ENCODE results near the gene PCBP3. TPM values are rescaled to one million over a fixed set of nuclear protein-coding genes. Genes with fewer than 3 reads are reported as not detected.
"Not testable (repeated sequence)": the region's sequence is repeated elsewhere in the genome, so short reads cannot be mapped to it uniquely, and the experiment has no call there.

Gene PCBP3
- polyA plus RNA-seq, 1 donor from 2014 or later: 1.7 TPM

- H3K79me2 ChIP-seq (replicated peaks; ENCODE audit: insufficient read depth, low read length): no peaks in the 10 kb centered on the region
- TF ChIP-seq CTCF (IDR thresholded peaks at IDR 0.05; ENCODE audit: poor library complexity, severe bottlenecking) (no peak), MXI1 (conservative IDR thresholded peaks at IDR 0.05; ENCODE audit: poor library complexity, severe bottlenecking) (no peak)
- no peaks in the 10 kb centered on the region for H3K36me3 ChIP-seq (ENCODE audit: insufficient read depth, low read length)
- no peaks in the 10 kb centered on the region for H3K9me3 ChIP-seq (ENCODE audit: low read length)
- no peak overlapping the region for H3K27ac ChIP-seq (ENCODE audit: low read length)
- H3F3A ChIP-seq (ENCODE audit: insufficient read depth, low read length, poor library complexity, severe bottlenecking): no peaks in the 10 kb centered on the region
- H3K9me2 ChIP-seq (ENCODE audit: insufficient read depth, low read length): no peaks in the 10 kb centered on the region
- no peak overlapping the region for H3K4me2 ChIP-seq (ENCODE audit: low read length)
- no peak overlapping the region for H2AFZ ChIP-seq (ENCODE audit: low read depth, low read length)
- no peaks in the 10 kb centered on the region for H4K20me1 ChIP-seq (ENCODE audit: insufficient read depth)
- H3K4me3 ChIP-seq (ENCODE audit: low read length): no peak overlapping the region
- no peak overlapping the region for H3K9ac ChIP-seq (ENCODE audit: low read length)
- no peaks in the 10 kb centered on the region for H3K27me3 ChIP-seq (ENCODE audit: insufficient read depth, low read depth, low read length)
Observed at GRCh38 chr21:45607021-45607908, 36.3 kb upstream of the PCBP3 start.

- Histone ChIP-seq H3K27me3 (ENCODE audit: insufficient read depth, low read depth, low read length) (no peaks in the 10 kb centered on the region), H3K9ac (ENCODE audit: low read length) (no peak overlapping the region), H2AFZ (ENCODE audit: low read depth, low read length) (no peak overlapping the region), H3F3A (ENCODE audit: insufficient read depth, low read length, poor library complexity, severe bottlenecking) (no peaks in the 10 kb centered on the region), H3K27ac (ENCODE audit: low read length) (no peak overlapping the region), H4K20me1 (ENCODE audit: insufficient read depth) (no peaks in the 10 kb centered on the region), H3K36me3 (ENCODE audit: insufficient read depth, low read length) (no peaks in the 10 kb centered on the region), H3K9me3 (ENCODE audit: low read length) (no peaks in the 10 kb centered on the region), H3K4me2 (ENCODE audit: low read length) (no peak overlapping the region), H3K4me3 (ENCODE audit: low read length) (no peak overlapping the region), H3K9me2 (ENCODE audit: insufficient read depth, low read length) (no peaks in the 10 kb centered on the region), H3K79me2 (replicated peaks; ENCODE audit: insufficient read depth, low read length) (no peaks in the 10 kb centered on the region)
- TF ChIP-seq CTCF (IDR thresholded peaks at IDR 0.05; ENCODE audit: poor library complexity, severe bottlenecking) (no peak), REST (IDR thresholded peaks at IDR 0.05; ENCODE audit: borderline replicate concordance) (no peak), TAF1 (IDR thresholded peaks at IDR 0.05; ENCODE audit: low read depth) (no peak), RAD21 (conservative IDR thresholded peaks at IDR 0.05) (no peak), POLR2AphosphoS5 (IDR thresholded peaks at IDR 0.05) (no peak), SMC3 (conservative IDR thresholded peaks at IDR 0.05; ENCODE audit: poor library complexity) (no peak)
Observed at GRCh38 chr21:45607909-45608295, 35.6 kb upstream of the PCBP3 start.

GRCh38 chr21:45608747-45609470 lies 34.6 kb upstream of the PCBP3 start:
- not testable (repeated sequence) for H3K79me2 ChIP-seq (replicated peaks; ENCODE audit: insufficient read depth, low read length); H3K9ac ChIP-seq (ENCODE audit: low read length); H3K9me3 ChIP-seq (ENCODE audit: low read length); H3K4me3 ChIP-seq (ENCODE audit: low read length); H3K9me2 ChIP-seq (ENCODE audit: insufficient read depth, low read length); H3K27ac ChIP-seq (ENCODE audit: low read length); H3F3A ChIP-seq (ENCODE audit: insufficient read depth, low read length, poor library complexity, severe bottlenecking); H3K36me3 ChIP-seq (ENCODE audit: insufficient read depth, low read length); H3K4me2 ChIP-seq (ENCODE audit: low read length); H4K20me1 ChIP-seq (ENCODE audit: insufficient read depth); H3K27me3 ChIP-seq (ENCODE audit: insufficient read depth, low read depth, low read length); H2AFZ ChIP-seq (ENCODE audit: low read depth, low read length)

GRCh38 chr21:45609616-45610015 lies 33.9 kb upstream of the PCBP3 start:
- not testable (repeated sequence) for H3K36me3 ChIP-seq (ENCODE audit: insufficient read depth, low read length); H3K9ac ChIP-seq (ENCODE audit: low read length); H3K9me3 ChIP-seq (ENCODE audit: low read length); H3K79me2 ChIP-seq (replicated peaks; ENCODE audit: insufficient read depth, low read length); H3F3A ChIP-seq (ENCODE audit: insufficient read depth, low read length, poor library complexity, severe bottlenecking); H3K4me2 ChIP-seq (ENCODE audit: low read length); H2AFZ ChIP-seq (ENCODE audit: low read depth, low read length); H3K9me2 ChIP-seq (ENCODE audit: insufficient read depth, low read length); H4K20me1 ChIP-seq (ENCODE audit: insufficient read depth); H3K27ac ChIP-seq (ENCODE audit: low read length); H3K27me3 ChIP-seq (ENCODE audit: insufficient read depth, low read depth, low read length); H3K4me3 ChIP-seq (ENCODE audit: low read length)

Measured in neural cell (in vitro differentiated cells).